K562 (cell line): ENCODE results near the gene OR2C3. TPM values are rescaled to one million over a fixed set of nuclear protein-coding genes. Genes with fewer than 3 reads are reported as not detected.

Experiments used
- CBFA2T2 ChIP-seq: fragments of 450-650 bp; conservative IDR thresholded peaks from 2 replicates; pipeline ENCODE4 v1.6.1; 2017; ENCODE audit warnings: mild to moderate bottlenecking
- CBFB ChIP-seq: sonication (generic); formaldehyde crosslinking; IDR thresholded peaks from 2 replicates; pipeline ENCODE4 v1.4.0; 2020; ENCODE audit warnings: mild to moderate bottlenecking, missing genetic modification reagents
- CBX3 ChIP-seq, 2 experiments: IDR thresholded peaks; 1 replicate in 1 of 2; 2 replicates in 1 of 2; pipeline ENCODE4 v1.6.1; 2012; ENCODE audit warnings: inconsistent platforms in 2 of 2, low read length in 2 of 2, borderline replicate concordance in 1 of 2, control low read depth in 1 of 2
- CXXC5 ChIP-seq: fragments of 250-450 bp; sonication (Bioruptor Pico); IDR thresholded peaks from 2 replicates; pipeline ENCODE4 v1.8.0; 2022; ENCODE audit warnings: inconsistent platforms, mild to moderate bottlenecking, moderate library complexity
- DACH1 ChIP-seq: fragments of 450-650 bp; IDR thresholded peaks from 2 replicates; pipeline ENCODE4 v1.6.1; 2018; ENCODE audit not compliant: partially characterized antibody
- DIDO1 ChIP-seq: fragments of 450-650 bp; IDR thresholded peaks from 2 replicates; pipeline ENCODE4 v1.6.1; 2016; ENCODE audit warnings: low read depth, missing biosample characterization, missing genetic modification characterization
- EP300 ChIP-seq: IDR thresholded peaks from 2 replicates; pipeline ENCODE4 v1.6.1; 2012; ENCODE audit warnings: low read length, improper control_type of control experiment
- ESRRA ChIP-seq: fragments of 450-650 bp; IDR thresholded peaks from 2 replicates; pipeline ENCODE4 v1.6.1; 2014; ENCODE audit warnings: low read depth, mild to moderate bottlenecking, moderate library complexity, borderline replicate concordance
- HDAC8 ChIP-seq: fragments of 450-650 bp; IDR thresholded peaks from 2 replicates; pipeline ENCODE4 v1.6.1; 2016; ENCODE audit warnings: mild to moderate bottlenecking, missing genetic modification characterization, moderate library complexity, missing compliant biosample characterization
- LCOR ChIP-seq: sonication (generic); formaldehyde crosslinking; IDR thresholded peaks from 2 replicates; pipeline ENCODE4 v1.8.0; 2022; ENCODE audit warnings: mild to moderate bottlenecking, missing genetic modification reagents
- MAFK ChIP-seq: IDR thresholded peaks from 2 replicates; pipeline ENCODE4 v1.6.1; 2011; ENCODE audit warnings: low read length, improper control_type of control experiment
- MAZ ChIP-seq, 2 experiments: fragments of 450-650 bp in 1 of 2; sonication (generic) in 1 of 2; formaldehyde crosslinking; IDR thresholded peaks in 1 of 2; conservative IDR thresholded peaks in 1 of 2; 2 replicates each; pipeline versions ENCODE4 v1.4.0 to v1.5.0; 2020; ENCODE audit warnings: mild to moderate bottlenecking in 1 of 2, missing genetic modification reagents in 1 of 2
- MEIS2 ChIP-seq: fragments of 450-650 bp; IDR thresholded peaks from 2 replicates; pipeline ENCODE4 v1.6.1; 2014; ENCODE audit warnings: mild to moderate bottlenecking; ENCODE audit not compliant: partially characterized antibody
- POLR3G ChIP-seq: IDR thresholded peaks from 2 replicates; pipeline ENCODE4 v1.6.1; 2011; ENCODE audit not compliant: insufficient read length, insufficient replicate concordance; ENCODE audit errors: extremely low read depth
- PTTG1 ChIP-seq: fragments of 450-650 bp; IDR thresholded peaks from 2 replicates; pipeline ENCODE4 v1.6.1; 2016; ENCODE audit warnings: low read depth, mild to moderate bottlenecking, missing genetic modification characterization, missing compliant biosample characterization
- RBFOX2 ChIP-seq: fragments of 200-400 bp; formaldehyde crosslinking; IDR thresholded peaks from 2 replicates; pipeline ENCODE4 v1.6.1; 2017; ENCODE audit warnings: low read depth, mild to moderate bottlenecking, low read length, moderate library complexity
- RFX1 ChIP-seq: fragments of 450-650 bp; IDR thresholded peaks from 2 replicates; pipeline ENCODE4 v1.6.1; 2016; ENCODE audit warnings: mild to moderate bottlenecking, moderate library complexity
- SLC30A9 ChIP-seq: fragments of 250-450 bp; sonication (Bioruptor Pico); IDR thresholded peaks from 2 replicates; pipeline ENCODE4 v1.8.0; 2022; ENCODE audit warnings: mild to moderate bottlenecking, moderate library complexity
- SMARCE1 ChIP-seq: fragments of 450-650 bp; IDR thresholded peaks from 2 replicates; pipeline ENCODE4 v1.7.1; 2016; ENCODE audit warnings: mild to moderate bottlenecking
- TCF3 ChIP-seq: sonication (generic); formaldehyde crosslinking; IDR thresholded peaks from 2 replicates; pipeline ENCODE4 v1.4.0; 2020; ENCODE audit warnings: mild to moderate bottlenecking, missing genetic modification reagents
- TCF7 ChIP-seq: sonication (generic); IDR thresholded peaks from 2 replicates; pipeline ENCODE4 v1.6.1; 2016; ENCODE audit warnings: antibody characterized with exemption, borderline replicate concordance
- TCFL5 ChIP-seq: fragments of 250-450 bp; sonication (Bioruptor Pico); conservative IDR thresholded peaks from 2 replicates; pipeline ENCODE4 v1.6.1; 2021; ENCODE audit warnings: mild to moderate bottlenecking, moderate library complexity, matching md5 sums
- ZKSCAN8 ChIP-seq: fragments of 200-800 bp; sonication (Bioruptor generic); IDR thresholded peaks from 2 replicates; pipeline ENCODE4 v1.6.1; 2016; ENCODE audit warnings: missing genetic modification characterization, missing compliant biosample characterization
- ZNF184 ChIP-seq: sonication (generic); formaldehyde crosslinking; IDR thresholded peaks from 2 replicates; pipeline ENCODE4 v1.5.0; 2020; ENCODE audit warnings: missing genetic modification reagents
- ZNF311 ChIP-seq: fragments of 250-450 bp; sonication (Bioruptor Pico); IDR thresholded peaks from 2 replicates; pipeline ENCODE4 v1.4.0; 2020; ENCODE audit warnings: mild to moderate bottlenecking, moderate library complexity
- ZNF324 ChIP-seq: fragments of 250-450 bp; sonication (Bioruptor Pico); IDR thresholded peaks from 2 replicates; pipeline ENCODE4 v1.4.0; 2020; ENCODE audit warnings: mild to moderate bottlenecking
- ZNF583 ChIP-seq: fragments of 250-450 bp; sonication (Bioruptor Pico); IDR thresholded peaks from 2 replicates; pipeline ENCODE4 v1.4.0; 2020
- ZSCAN29 ChIP-seq: fragments of 450-650 bp; IDR thresholded peaks from 2 replicates; pipeline ENCODE4 v1.6.1; 2017
- ZSCAN32 ChIP-seq: fragments of 450-650 bp; formaldehyde crosslinking; IDR thresholded peaks from 2 replicates; pipeline ENCODE4 v1.4.0; 2020; ENCODE audit warnings: mild to moderate bottlenecking, moderate library complexity
- polyA plus RNA-seq, 8 experiments: library from polyadenylated mRNA; depleted of rRNA in 4 of 8; stranded (reverse) in 5 of 8; unstranded in 3 of 8; fragments of >200 nt; fragmentation: Nextera tagmentation in 2 of 8; fragmentation: Illumina TruSeq in 1 of 8; extraction: Ambion mirVana in 2 of 8; extraction: Trizol in 1 of 8; gene quantifications; 2 replicates each; pipeline versions ENCODE4 v1.2.1 to v1.2.3, GENCODE V29; 2011 to 2014; ENCODE audit warnings: inconsistent platforms in 1 of 8, missing spikeins in 1 of 8
- total RNA-seq, 7 experiments: library from RNA; depleted of rRNA in 6 of 7; stranded (reverse); fragments of >200 nt in 6 of 7; fragmentation: Illumina TruSeq in 2 of 7; extraction: Trizol in 2 of 7; gene quantifications; 2 replicates each; pipeline versions ENCODE4 v1.2.1 to v1.2.3, GENCODE V29; 2011 to 2021; ENCODE audit warnings: low replicate concordance in 1 of 7
- TF ChIP-seq, protein P1 (sequence below): sonication (generic); formaldehyde crosslinking; IDR thresholded peaks from 2 replicates; pipeline ENCODE4 v1.8.1; 2022; ENCODE audit warnings: missing genetic modification reagents
- TF ChIP-seq, protein P2 (sequence below): fragments of 250-450 bp; sonication (Bioruptor Pico); IDR thresholded peaks from 2 replicates; pipeline ENCODE4 v1.9.0; 2021; ENCODE audit warnings: mild to moderate bottlenecking
- TF ChIP-seq, protein P3 (sequence below): fragments of 450-650 bp; IDR thresholded peaks from one replicate; pipeline ENCODE4 v1.6.1; 2018; ENCODE audit warnings: mild to moderate bottlenecking, moderate library complexity; ENCODE audit not compliant: partially characterized antibody

Gene OR2C3
- total and polyA plus RNA-seq, 9 of the 15 experiments (the other 6 are each of a cell fraction or from before 2014, with no cell fraction given) = under 0.01 to 0.05 (median 0.03) TPM; not detected in 4

DNA sequence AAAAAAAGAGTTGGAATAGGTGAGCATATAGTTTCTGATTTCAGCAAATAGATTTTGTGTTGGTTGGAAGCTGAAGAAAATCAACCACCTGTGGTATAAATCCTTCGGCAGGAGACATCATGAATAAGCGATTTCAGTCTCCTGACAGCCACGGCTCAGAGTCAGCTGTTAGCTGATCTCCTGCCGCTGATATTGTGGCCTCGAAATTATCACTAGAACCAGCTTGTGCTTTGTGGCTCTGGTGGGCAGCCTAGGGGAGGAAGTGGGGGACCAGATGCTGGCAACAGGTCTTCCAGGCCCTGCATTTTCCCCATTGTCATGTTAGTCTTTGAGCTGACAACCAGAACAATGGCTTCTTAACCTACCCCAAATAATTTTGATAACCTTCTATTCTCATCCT lies 11.9 kb upstream of the OR2C3 start (continued):
- TF ChIP-seq, protein P1, sequence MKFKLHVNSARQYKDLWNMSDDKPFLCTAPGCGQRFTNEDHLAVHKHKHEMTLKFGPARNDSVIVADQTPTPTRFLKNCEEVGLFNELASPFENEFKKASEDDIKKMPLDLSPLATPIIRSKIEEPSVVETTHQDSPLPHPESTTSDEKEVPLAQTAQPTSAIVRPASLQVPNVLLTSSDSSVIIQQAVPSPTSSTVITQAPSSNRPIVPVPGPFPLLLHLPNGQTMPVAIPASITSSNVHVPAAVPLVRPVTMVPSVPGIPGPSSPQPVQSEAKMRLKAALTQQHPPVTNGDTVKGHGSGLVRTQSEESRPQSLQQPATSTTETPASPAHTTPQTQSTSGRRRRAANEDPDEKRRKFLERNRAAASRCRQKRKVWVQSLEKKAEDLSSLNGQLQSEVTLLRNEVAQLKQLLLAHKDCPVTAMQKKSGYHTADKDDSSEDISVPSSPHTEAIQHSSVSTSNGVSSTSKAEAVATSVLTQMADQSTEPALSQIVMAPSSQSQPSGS (CRISPR knock-in tag) = no peak
- TF ChIP-seq PTTG1 (tag) (no peak), TCFL5 (CRISPR knock-in tag) (no peak), HDAC8 (tag) (no peak), MAFK (no peak), ZSCAN29 (no peak), POLR3G (no peak), ZNF583 (CRISPR knock-in tag) (peak; percentile 41; the same call in 1 of the 2 replicates), MEIS2 (peak; percentile 91), SLC30A9 (no peak), TCF3 (CRISPR knock-in tag) (peak; percentile 70), ZNF184 (no peak), RBFOX2 (no peak), EP300 (peak; percentile 36), CBFB (CRISPR knock-in tag) (no peak), DACH1 (peak; percentile 53), LCOR (CRISPR knock-in tag) (peak; percentile 49; the same call in 1 of the 2 replicates), CBX3 (IDR thresholded peaks at IDR 0.05; ENCODE audit: borderline replicate concordance in 1 of 2, low read length in 2 of 2) (no peak), CXXC5 (CRISPR knock-in tag) (peak; percentile 32; the same call in 1 of the 2 replicates), ESRRA (peak; percentile 36; the same call in 1 of the 2 replicates), TCF7 (no peak), RFX1 (no peak), CBFA2T2 (peak; percentile 71), SMARCE1 (no peak), MAZ (CRISPR knock-in tag; conservative IDR thresholded peaks at IDR 0.05 in 1 of 2, IDR thresholded peaks at IDR 0.05 in 1 of 2) (peak; percentile 15 to 70; a peak in 3 of 4 replicates), ZKSCAN8 (CRISPR knock-in tag) (no peak), ZSCAN32 (CRISPR knock-in tag) (no peak), DIDO1 (tag) (no peak), ZNF324 (CRISPR knock-in tag) (no peak), ZNF311 (CRISPR knock-in tag) (peak; percentile 79)
- TF ChIP-seq, protein P2, sequence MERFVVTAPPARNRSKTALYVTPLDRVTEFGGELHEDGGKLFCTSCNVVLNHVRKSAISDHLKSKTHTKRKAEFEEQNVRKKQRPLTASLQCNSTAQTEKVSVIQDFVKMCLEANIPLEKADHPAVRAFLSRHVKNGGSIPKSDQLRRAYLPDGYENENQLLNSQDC (CRISPR knock-in tag) = no peak
- TF ChIP-seq, protein P3, sequence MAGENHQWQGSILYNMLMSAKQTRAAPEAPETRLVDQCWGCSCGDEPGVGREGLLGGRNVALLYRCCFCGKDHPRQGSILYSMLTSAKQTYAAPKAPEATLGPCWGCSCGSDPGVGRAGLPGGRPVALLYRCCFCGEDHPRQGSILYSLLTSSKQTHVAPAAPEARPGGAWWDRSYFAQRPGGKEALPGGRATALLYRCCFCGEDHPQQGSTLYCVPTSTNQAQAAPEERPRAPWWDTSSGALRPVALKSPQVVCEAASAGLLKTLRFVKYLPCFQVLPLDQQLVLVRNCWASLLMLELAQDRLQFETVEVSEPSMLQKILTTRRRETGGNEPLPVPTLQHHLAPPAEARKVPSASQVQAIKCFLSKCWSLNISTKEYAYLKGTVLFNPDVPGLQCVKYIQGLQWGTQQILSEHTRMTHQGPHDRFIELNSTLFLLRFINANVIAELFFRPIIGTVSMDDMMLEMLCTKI = no peak
